GM10266 (cell line): Measurements from ENCODE around the gene NARF.
"Not testable (repeated sequence)": the region's sequence is repeated elsewhere in the genome, so short reads cannot be mapped to it uniquely, and the experiment has no call there.

Experiments used
- DNase-seq: peaks from one replicate; pipeline ENCODE4 v3.0.0; 2012; ENCODE audit errors: extremely low spot score
- TF ChIP-seq, protein P1 (sequence below): IDR thresholded peaks from 2 replicates; pipeline ENCODE4 v1.5.1; 2012; ENCODE audit warnings: mild to moderate bottlenecking, low read depth; ENCODE audit not compliant: control insufficient read depth, insufficient read depth; ENCODE audit errors: missing control alignments

The NARF gene

GRCh38 chr17:82449883-82450356, 8.6 kb upstream of the NARF start:
- no peak for DNase-seq

DNA sequence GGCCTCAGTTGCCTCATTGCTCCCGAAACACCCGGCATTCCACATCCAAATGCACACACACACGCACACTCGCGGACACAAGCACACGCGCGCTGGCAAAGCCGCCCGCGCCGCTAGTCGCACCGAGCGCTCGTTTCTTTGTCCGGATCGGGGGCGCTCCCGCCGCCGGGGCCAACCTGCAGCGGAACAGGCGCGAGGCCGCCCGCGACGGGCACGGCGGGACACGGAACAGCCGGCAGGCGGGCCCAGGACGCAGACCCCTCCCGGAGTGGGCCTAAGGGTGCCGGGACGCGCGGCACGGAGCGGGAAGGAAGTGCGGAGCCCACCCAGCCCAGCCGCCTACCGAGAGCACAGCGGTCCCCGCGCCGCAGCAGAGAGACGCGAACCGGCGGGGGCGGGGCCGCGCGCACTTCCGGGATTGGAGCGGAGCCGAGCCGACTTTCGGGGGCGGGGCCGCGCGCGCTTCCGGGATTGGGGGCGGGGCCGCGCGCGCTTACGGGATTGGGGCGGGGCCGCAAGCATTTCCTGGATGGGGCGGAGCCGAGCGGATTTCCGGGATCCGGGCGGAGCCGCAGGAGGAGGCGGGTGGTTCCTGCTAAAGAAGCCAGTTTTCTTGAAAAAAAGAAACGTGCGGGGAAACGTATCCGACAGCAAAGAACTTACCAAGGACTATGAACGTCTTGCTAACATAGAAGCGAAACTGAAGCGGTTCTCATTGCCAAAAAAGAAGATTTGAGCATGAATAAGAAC, 8.0 kb upstream of the NARF start, which contains the start of gene CYBC1:
CYBC1 (minus strand) TSS at position 396 of the 750 bp plus-strand sequence. CDS start 1,498 bp downstream, outside the sequence.
- DNase-seq: peak; percentile 95
- TF ChIP-seq, protein P1, sequence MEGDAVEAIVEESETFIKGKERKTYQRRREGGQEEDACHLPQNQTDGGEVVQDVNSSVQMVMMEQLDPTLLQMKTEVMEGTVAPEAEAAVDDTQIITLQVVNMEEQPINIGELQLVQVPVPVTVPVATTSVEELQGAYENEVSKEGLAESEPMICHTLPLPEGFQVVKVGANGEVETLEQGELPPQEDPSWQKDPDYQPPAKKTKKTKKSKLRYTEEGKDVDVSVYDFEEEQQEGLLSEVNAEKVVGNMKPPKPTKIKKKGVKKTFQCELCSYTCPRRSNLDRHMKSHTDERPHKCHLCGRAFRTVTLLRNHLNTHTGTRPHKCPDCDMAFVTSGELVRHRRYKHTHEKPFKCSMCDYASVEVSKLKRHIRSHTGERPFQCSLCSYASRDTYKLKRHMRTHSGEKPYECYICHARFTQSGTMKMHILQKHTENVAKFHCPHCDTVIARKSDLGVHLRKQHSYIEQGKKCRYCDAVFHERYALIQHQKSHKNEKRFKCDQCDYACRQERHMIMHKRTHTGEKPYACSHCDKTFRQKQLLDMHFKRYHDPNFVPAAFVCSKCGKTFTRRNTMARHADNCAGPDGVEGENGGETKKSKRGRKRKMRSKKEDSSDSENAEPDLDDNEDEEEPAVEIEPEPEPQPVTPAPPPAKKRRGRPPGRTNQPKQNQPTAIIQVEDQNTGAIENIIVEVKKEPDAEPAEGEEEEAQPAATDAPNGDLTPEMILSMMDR: no peak

More at GRCh38 chr17:82449883-82450356, 8.6 kb upstream of the NARF start:
- TF ChIP-seq, protein P1: no peak

DNA sequence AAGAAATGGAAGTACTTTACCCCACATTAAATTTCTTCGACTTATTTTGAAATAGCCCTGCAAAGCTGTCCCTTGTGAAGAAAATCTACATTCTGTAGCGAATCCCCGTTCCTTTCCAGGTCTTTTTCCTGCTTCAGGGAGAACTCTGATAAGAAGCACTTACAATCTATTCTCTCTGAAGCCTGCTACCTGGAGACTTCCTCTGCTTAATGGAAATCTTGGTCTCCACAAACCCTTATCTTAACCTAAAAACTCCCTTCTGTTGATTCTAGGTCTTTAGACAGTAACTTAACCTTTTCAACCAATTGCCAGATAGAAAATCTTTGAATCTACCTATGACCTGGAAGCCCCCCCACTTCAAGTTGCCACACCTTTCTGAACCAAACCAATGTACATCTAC, 6.4 kb upstream of the NARF start:
- TF ChIP-seq, protein P1: no peak
- DNase-seq: no peak

GRCh38 chr17:82453151-82453550, 5.4 kb upstream of the NARF start:
- not testable (repeated sequence) for DNase-seq

DNA sequence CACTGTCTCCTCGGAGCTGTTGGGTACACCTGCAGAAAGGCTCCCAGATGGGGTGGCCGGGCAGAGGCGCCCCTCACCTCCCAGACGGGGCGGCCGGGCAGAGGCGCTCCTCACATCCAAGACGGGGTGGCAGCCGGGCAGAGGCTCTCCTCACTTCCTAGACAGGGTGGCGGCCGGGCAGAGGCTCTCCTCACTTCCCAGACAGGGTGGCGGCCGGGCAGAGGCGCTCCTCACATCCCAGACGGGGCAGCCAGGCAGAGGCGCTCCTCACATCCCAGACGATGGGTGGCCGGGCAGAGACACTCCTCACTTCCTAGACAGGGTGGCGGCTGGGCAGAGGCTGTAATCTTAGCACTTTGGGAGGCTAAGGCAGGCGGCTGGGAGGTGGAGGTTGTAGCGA, 4.8 kb upstream of the NARF start:
- not testable (repeated sequence) for DNase-seq

DNA sequence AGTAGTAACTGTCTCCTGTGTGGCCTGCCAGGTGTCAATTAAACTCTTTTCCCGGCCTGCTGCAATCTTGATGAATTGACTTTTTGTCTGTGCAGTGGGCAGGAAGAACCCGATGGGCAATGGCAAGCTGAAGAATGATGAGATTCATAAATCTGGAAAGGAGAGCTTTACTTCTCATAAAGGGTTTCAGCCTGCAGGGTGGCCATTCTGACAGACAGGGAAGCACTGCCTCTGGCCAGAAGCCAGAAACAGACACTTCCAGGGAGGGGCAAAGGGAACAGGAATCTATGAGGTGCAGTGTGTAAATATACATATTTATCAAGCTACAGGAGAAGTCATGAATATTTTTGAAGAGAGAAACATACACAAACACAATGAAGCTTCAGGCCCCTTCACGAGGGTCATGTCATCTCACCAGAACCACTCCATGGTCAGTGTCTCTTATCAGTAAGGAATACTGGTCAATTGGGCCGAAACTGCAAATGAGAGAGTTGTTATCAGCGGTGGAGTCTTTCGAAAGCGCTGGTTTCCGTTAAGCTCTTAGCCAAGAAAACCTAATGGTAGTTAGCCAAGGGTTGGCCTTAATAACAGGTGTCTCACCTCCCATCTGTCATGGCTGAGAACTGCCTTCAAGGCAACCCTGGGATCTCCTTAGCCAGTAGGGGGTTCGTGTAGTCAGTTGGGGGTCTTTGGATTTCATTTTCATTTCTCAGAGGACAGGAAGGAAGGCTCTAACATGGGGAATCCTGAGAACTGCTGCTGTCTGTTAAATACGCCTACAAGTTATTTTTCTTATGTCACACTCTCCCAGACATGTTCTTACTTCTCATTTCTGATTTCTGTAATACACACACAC, 1.2 kb upstream of the NARF start:
- TF ChIP-seq, protein P1: no peak
- peak; percentile 30 for DNase-seq

GRCh38 chr17:82457929-82458178, 687 bp upstream of the NARF start:
- DNase-seq: peak; percentile 97
- TF ChIP-seq, protein P1: no peak

- DNase-seq: peak; percentile 49
- TF ChIP-seq, protein P1: no peak
Observed at GRCh38 chr17:82458885-82459424, 414 bp downstream of the NARF start.

- not testable (repeated sequence) for DNase-seq
Observed at GRCh38 chr17:82459936-82460335, 1.4 kb downstream of the NARF start.
